Panc1 (cell line): Measurements from ENCODE around the gene REXO4. TPM values are rescaled to one million over a fixed set of nuclear protein-coding genes. Genes with fewer than 3 reads are reported as not detected.

Experiments
- ATAC-seq: fragments of 200-7000 bp; cut with Tn5 transposase; 2 replicates; pipeline ENCODE4 v1.9.1; 2020; ENCODE audit warnings: mild to moderate bottlenecking, moderate library complexity
- BruUV-seq: library from RNA; stranded (reverse); fragments of 400-500 nt; replicated peaks from 2 replicates; lab custom pipeline; 2021; lab: Mats Ljungman, UMichigan
- CTCF ChIA-PET: fragments of 300-600 bp; sonication (Branson Sonifier 250); formaldehyde crosslinking; loops from one replicate; lab custom pipeline; 2022; ENCODE audit warnings: antibody characterized with exemption; lab: Charles Lee
- POLR2A ChIA-PET: fragments of 300-600 bp; sonication (Branson Sonifier 250); formaldehyde crosslinking; loops from one replicate; lab custom pipeline; 2022; ENCODE audit warnings: antibody characterized with exemption; lab: Charles Lee
- DNase-seq: peaks from one replicate; pipeline ENCODE4 v3.0.0-alpha.2; 2010; ENCODE audit warnings: low read depth, low spot score
- H3K27ac ChIP-seq: 2 replicates; pipeline ENCODE4 v1.5.1; 2011; ENCODE audit warnings: mild to moderate bottlenecking, low read length, inconsistent platforms
- H3K27me3 ChIP-seq: fragments of 200-500 bp; sonication (Bioruptor generic); 2 replicates; pipeline ENCODE4 v1.6.0; 2014; ENCODE audit warnings: low read length, inconsistent platforms; ENCODE audit not compliant: control insufficient read depth, insufficient read depth
- H3K36me3 ChIP-seq: fragments of 200-500 bp; sonication (Bioruptor generic); 2 replicates; pipeline ENCODE4 v1.5.1; 2014; ENCODE audit warnings: inconsistent platforms, mild to moderate bottlenecking, low read length, moderate library complexity; ENCODE audit not compliant: control insufficient read depth, insufficient read depth
- H3K4me1 ChIP-seq: 2 replicates; pipeline ENCODE4 v1.5.1; 2011; ENCODE audit warnings: inconsistent platforms, mild to moderate bottlenecking, low read length, moderate library complexity; ENCODE audit not compliant: control insufficient read depth, insufficient read depth
- H3K4me3 ChIP-seq, 2 experiments: 2 replicates each; pipeline ENCODE4 v1.5.1; 2011 to 2012; ENCODE audit warnings: low read depth in 2 of 2, low read length in 2 of 2, mild to moderate bottlenecking in 2 of 2, inconsistent platforms in 1 of 2, moderate library complexity in 1 of 2
- H3K9me3 ChIP-seq: fragments of 200-500 bp; sonication (Bioruptor generic); 2 replicates; pipeline ENCODE4 v1.5.1; 2014; ENCODE audit warnings: low read depth, mild to moderate bottlenecking, inconsistent platforms, low read length, moderate library complexity; ENCODE audit not compliant: control insufficient read depth, insufficient read depth
- POLR2AphosphoS5 ChIP-seq: IDR thresholded peaks from 2 replicates; pipeline ENCODE4 v1.6.1; 2012; ENCODE audit warnings: mild to moderate bottlenecking, low read depth, low read length, moderate library complexity
- SIN3A ChIP-seq: IDR thresholded peaks from 2 replicates; pipeline ENCODE4 v1.6.1; 2012; ENCODE audit warnings: low read depth, mild to moderate bottlenecking, low read length, moderate library complexity, borderline replicate concordance; ENCODE audit not compliant: insufficient read depth
- TCF7L2 ChIP-seq: IDR thresholded peaks from 2 replicates; pipeline ENCODE4 v1.6.1; 2011; ENCODE audit warnings: mild to moderate bottlenecking, low read depth, low read length, inconsistent platforms
- in situ Hi-C: cut with HindIII; loops from 2 replicates; pipeline ENCODE4 v1.10.0; 2016; ENCODE audit warnings: low sequenced_read_pairs, low pct_unique_long_range_greater_than_20kb
- intact Hi-C: fragments of 100-400 bp; cut with micrococcal nuclease; formaldehyde crosslinking; loops from one replicate; pipeline ENCODE4 v1.10.0; 2022; ENCODE audit not compliant: unreplicated experiment
- total RNA-seq: library from RNA; stranded (reverse); gene quantifications from one replicate; pipeline ENCODE4 v1.2.1, GENCODE V29; 2021; ENCODE audit not compliant: unreplicated experiment
- TF ChIP-seq, protein P1 (sequence below), 2 experiments: IDR thresholded peaks; 2 replicates each; pipeline ENCODE4 v1.6.1; 2011 to 2012; ENCODE audit warnings: low read depth in 2 of 2, control low read depth in 1 of 2, low read length in 1 of 2, mild to moderate bottlenecking in 1 of 2, moderate library complexity in 1 of 2; ENCODE audit not compliant: insufficient read depth in 1 of 2
- TF ChIP-seq, protein P2 (sequence below): fragments of 450-650 bp; IDR thresholded peaks from 2 replicates; pipeline ENCODE4 v1.5.1; 2017; ENCODE audit warnings: mild to moderate bottlenecking

Gene REXO4
- total RNA-seq, 1 experiment from 2014 or later: 19.9 TPM

DNA sequence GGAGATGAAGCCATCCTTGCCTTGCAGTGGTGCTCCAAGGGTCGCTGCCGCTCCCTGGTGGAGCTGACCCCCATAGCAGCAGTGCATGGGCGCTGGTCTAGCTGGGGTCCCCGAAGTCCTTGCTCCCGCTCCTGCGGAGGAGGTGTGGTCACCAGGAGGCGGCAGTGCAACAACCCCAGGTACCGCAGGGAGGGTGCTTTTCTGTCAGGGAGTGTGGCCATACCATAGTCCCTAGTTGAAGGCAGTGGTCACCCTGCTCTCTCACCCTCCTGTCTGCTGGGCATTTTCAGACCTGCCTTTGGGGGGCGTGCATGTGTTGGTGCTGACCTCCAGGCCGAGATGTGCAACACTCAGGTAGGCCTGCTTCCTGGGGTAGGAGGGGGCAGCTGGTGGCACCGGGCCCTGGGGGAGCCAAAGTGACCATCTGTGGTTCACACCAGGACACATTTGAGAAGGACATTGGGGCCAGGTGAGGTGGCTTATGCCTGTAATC lies 15.6 kb upstream of the REXO4 start:
- Histone ChIP-seq H3K9me3 (no peaks in the 10 kb centered on the region), H3K36me3 (no peaks in the 10 kb centered on the region), H3K27ac (no peak overlapping the region), H3K4me3 (no peak overlapping the region), H3K27me3 (no peaks in the 10 kb centered on the region), H3K4me1 (no peaks in the 10 kb centered on the region)
- no peak for DNase-seq
- TF ChIP-seq, protein P1, sequence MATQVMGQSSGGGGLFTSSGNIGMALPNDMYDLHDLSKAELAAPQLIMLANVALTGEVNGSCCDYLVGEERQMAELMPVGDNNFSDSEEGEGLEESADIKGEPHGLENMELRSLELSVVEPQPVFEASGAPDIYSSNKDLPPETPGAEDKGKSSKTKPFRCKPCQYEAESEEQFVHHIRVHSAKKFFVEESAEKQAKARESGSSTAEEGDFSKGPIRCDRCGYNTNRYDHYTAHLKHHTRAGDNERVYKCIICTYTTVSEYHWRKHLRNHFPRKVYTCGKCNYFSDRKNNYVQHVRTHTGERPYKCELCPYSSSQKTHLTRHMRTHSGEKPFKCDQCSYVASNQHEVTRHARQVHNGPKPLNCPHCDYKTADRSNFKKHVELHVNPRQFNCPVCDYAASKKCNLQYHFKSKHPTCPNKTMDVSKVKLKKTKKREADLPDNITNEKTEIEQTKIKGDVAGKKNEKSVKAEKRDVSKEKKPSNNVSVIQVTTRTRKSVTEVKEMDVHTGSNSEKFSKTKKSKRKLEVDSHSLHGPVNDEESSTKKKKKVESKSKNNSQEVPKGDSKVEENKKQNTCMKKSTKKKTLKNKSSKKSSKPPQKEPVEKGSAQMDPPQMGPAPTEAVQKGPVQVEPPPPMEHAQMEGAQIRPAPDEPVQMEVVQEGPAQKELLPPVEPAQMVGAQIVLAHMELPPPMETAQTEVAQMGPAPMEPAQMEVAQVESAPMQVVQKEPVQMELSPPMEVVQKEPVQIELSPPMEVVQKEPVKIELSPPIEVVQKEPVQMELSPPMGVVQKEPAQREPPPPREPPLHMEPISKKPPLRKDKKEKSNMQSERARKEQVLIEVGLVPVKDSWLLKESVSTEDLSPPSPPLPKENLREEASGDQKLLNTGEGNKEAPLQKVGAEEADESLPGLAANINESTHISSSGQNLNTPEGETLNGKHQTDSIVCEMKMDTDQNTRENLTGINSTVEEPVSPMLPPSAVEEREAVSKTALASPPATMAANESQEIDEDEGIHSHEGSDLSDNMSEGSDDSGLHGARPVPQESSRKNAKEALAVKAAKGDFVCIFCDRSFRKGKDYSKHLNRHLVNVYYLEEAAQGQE (IDR thresholded peaks at IDR 0.05; ENCODE audit: insufficient read depth in 1 of 2, low read depth in 2 of 2, low read length in 1 of 2): no peak
- no peak for TF ChIP-seq SIN3A
- no peak for TF ChIP-seq POLR2AphosphoS5
- TF ChIP-seq TCF7L2: no peak
- no TSS peak for BruUV-seq
- in situ Hi-C loops (no loop called here), intact Hi-C loops (no loop called here)
- ChIA-PET CTCF (no interaction called here), POLR2A (no interaction called here)
- no peak for ATAC-seq

DNA sequence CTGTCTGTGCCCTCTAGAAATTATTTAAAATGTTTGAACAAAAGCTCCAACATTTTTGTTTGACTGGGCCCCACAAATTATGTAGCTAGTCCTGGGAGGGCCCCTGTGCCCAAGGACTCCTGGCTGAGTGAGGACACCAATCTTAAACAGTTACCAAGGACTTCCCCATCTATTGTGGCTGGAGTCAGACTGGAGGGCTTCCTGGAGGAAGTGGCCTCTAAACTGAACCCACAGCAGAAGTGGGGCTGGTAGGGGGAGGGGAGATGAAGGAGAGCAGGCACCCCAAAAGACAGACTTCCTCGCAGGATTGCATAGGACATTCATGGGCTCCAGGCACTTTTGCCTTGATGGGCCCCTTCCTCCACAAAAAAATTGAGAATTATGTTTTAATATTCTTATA lies 12.4 kb upstream of the REXO4 start:
- in situ Hi-C loops: no loop called here
- ChIA-PET CTCF (no interaction called here), POLR2A (no interaction called here)
- H3K4me1 ChIP-seq: peaks cover 6% of the 10 kb centered on the region; the same call in 1 of the 2 replicates
- H3K9me3 ChIP-seq: no peaks in the 10 kb centered on the region
- H3K27ac ChIP-seq: no peak overlapping the region
- no peak overlapping the region for H3K4me3 ChIP-seq
- no peak for ATAC-seq
- intact Hi-C loops: no loop called here
- BruUV-seq: no TSS peak
- H3K27me3 ChIP-seq: no peaks in the 10 kb centered on the region
- no peak for DNase-seq
- TF ChIP-seq, protein P1 (IDR thresholded peaks at IDR 0.05; ENCODE audit: insufficient read depth in 1 of 2, low read depth in 2 of 2, low read length in 1 of 2): no peak
- TF ChIP-seq SIN3A: no peak
- TF ChIP-seq TCF7L2: no peak
- no peak for TF ChIP-seq POLR2AphosphoS5
- TF ChIP-seq, protein P2, sequence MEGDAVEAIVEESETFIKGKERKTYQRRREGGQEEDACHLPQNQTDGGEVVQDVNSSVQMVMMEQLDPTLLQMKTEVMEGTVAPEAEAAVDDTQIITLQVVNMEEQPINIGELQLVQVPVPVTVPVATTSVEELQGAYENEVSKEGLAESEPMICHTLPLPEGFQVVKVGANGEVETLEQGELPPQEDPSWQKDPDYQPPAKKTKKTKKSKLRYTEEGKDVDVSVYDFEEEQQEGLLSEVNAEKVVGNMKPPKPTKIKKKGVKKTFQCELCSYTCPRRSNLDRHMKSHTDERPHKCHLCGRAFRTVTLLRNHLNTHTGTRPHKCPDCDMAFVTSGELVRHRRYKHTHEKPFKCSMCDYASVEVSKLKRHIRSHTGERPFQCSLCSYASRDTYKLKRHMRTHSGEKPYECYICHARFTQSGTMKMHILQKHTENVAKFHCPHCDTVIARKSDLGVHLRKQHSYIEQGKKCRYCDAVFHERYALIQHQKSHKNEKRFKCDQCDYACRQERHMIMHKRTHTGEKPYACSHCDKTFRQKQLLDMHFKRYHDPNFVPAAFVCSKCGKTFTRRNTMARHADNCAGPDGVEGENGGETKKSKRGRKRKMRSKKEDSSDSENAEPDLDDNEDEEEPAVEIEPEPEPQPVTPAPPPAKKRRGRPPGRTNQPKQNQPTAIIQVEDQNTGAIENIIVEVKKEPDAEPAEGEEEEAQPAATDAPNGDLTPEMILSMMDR: no peak
- H3K36me3 ChIP-seq: no peaks in the 10 kb centered on the region
